ENCODE data around the gene KSR2.
"Not testable (repeated sequence)": the region's sequence is repeated elsewhere in the genome, so short reads cannot be mapped to it uniquely, and the experiment has no call there.

KSR2 gene

GRCh38 chr12:117869551-117869950, 99.2 kb downstream of the KSR2 start:
- no peak overlapping the region for H3K4me3 ChIP-seq
- no peak for DNase-seq (ENCODE audit: low spot score)
- no peak overlapping the region for H3K27ac ChIP-seq
- no peak for TF ChIP-seq CTCF (IDR thresholded peaks at IDR 0.05)

- H3K27ac ChIP-seq = no peak overlapping the region
- no peak overlapping the region for H3K4me3 ChIP-seq
- no peak for TF ChIP-seq CTCF (IDR thresholded peaks at IDR 0.05)
These were observed 101.4 kb downstream of the KSR2 start for GRCh38 chr12:117867348-117867747.

GRCh38 chr12:117865505-117865904, 103.3 kb downstream of the KSR2 start:
- DNase-seq (ENCODE audit: low spot score) = no peak
- no peak for TF ChIP-seq CTCF (IDR thresholded peaks at IDR 0.05)
- H3K27ac ChIP-seq = no peak overlapping the region
- no peak overlapping the region for H3K4me3 ChIP-seq

More at GRCh38 chr12:117867348-117867747, 101.4 kb downstream of the KSR2 start:
- no peak for DNase-seq (ENCODE audit: low spot score)

- no peak for DNase-seq (ENCODE audit: low spot score)
- no peak overlapping the region for H3K4me3 ChIP-seq
- no peak for TF ChIP-seq CTCF (IDR thresholded peaks at IDR 0.05)
- no peak overlapping the region for H3K27ac ChIP-seq
These were observed 105.6 kb downstream of the KSR2 start for GRCh38 chr12:117863002-117863709.

- TF ChIP-seq CTCF (IDR thresholded peaks at IDR 0.05) = no peak
- H3K4me3 ChIP-seq = no peak overlapping the region
- no peak for DNase-seq (ENCODE audit: low spot score)
- H3K27ac ChIP-seq = no peak overlapping the region
These were observed 107.1 kb downstream of the KSR2 start for GRCh38 chr12:117861691-117862090.

GRCh38 chr12:117860787-117861290, 108.0 kb downstream of the KSR2 start:
- not testable (repeated sequence) for H3K4me3 ChIP-seq; DNase-seq (ENCODE audit: low spot score); H3K27ac ChIP-seq

- no peak for TF ChIP-seq CTCF (IDR thresholded peaks at IDR 0.05)
- Histone ChIP-seq H3K27ac (no peak overlapping the region), H3K4me3 (no peak overlapping the region)
- DNase-seq (ENCODE audit: low spot score) = no peak
These were observed 108.7 kb downstream of the KSR2 start for GRCh38 chr12:117860111-117860510.
